H1 (cell line): ENCODE results near the gene RGS3. TPM values are rescaled to one million over a fixed set of nuclear protein-coding genes. Genes with fewer than 3 reads are reported as not detected.

Source experiments
- BACH1 ChIP-seq: IDR thresholded peaks from 2 replicates; pipeline ENCODE4 v1.6.1; 2012; ENCODE audit warnings: low read length, improper control_type of control experiment
- polyA plus RNA-seq, 7 experiments: library from polyadenylated mRNA; depleted of rRNA in 3 of 7; stranded (reverse) in 5 of 7; unstranded in 2 of 7; fragments of >200 nt in 5 of 7; fragments of 200-250 nt in 2 of 7; gene quantifications; 1 replicate in 5 of 7; 2 replicates in 1 of 7; 4 replicates in 1 of 7; pipeline versions ENCODE4 v1.2.1 to v1.2.3, GENCODE V29; 2011 to 2013; ENCODE audit warnings: missing spikeins in 2 of 7, mixed read lengths in 2 of 7
- total RNA-seq: library from RNA; stranded (reverse); fragmentation: NEBNext Ultra II Directional; extraction: Animal tissue kit (Norgen Biotek cat#: 25700); gene quantifications from 2 replicates; pipeline ENCODE4 v1.2.1, GENCODE V29; 2021

Gene RGS3
- total and polyA plus RNA-seq, 2 of the 8 experiments (the other 6 are each of a cell fraction or from before 2014, with no cell fraction given) = 12.6 to 18.2 TPM

DNA sequence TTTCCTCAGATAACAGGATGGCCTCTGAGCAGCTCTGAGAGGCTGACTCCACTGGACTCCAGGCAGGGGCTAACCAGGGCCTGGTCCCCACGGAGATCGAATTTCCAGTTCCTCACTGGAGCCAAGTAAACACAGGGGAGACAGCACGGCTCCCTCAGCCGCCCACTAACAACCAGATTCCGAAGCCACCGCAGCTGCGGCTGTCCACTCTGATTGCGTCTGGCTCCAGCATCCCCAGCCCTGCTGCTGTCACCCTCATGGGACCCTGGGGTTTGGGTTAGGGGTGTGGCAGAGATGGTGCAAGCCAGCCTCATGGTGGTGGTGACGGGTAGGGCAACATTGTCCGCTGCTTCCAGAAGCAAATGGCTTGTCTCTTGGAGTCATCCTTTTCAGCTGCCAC is 172.6 kb downstream of the RGS3 start (continued):
- TF ChIP-seq BACH1 = no peak
- TF ChIP-seq, all 59 proteins: peak for 2
